ENCODE results near the gene ZBTB20. TPM values are rescaled to one million over a fixed set of nuclear protein-coding genes. Genes with fewer than 3 reads are reported as not detected.

Gene ZBTB20
- total RNA-seq, 1 donor from 2014 or later, result 1.6 TPM

- DNase-seq, result no peak
- H3K27me3 Mint-ChIP-seq, result no peaks in the 10 kb centered on the region
Measured at GRCh38 chr3:114646526-114646925, 500.6 kb downstream of the ZBTB20 start.

GRCh38 chr3:114645392-114645791 lies 501.7 kb downstream of the ZBTB20 start:
- H3K4me3 Mint-ChIP-seq, result no peak overlapping the region
- no peaks in the 10 kb centered on the region for H3K9me3 Mint-ChIP-seq
- H3K27me3 Mint-ChIP-seq, result no peaks in the 10 kb centered on the region

More at GRCh38 chr3:114646526-114646925, 500.6 kb downstream of the ZBTB20 start:
- Mint-ChIP-seq H3K27ac (no peak overlapping the region), H3K36me3 (ENCODE audit: low read depth) (no peaks in the 10 kb centered on the region), H3K4me3 (no peak overlapping the region), H3K4me1 (no peaks in the 10 kb centered on the region), H3K9me3 (no peaks in the 10 kb centered on the region)
- intact Hi-C loops (cut with micrococcal nuclease), result no loop called here

GRCh38 chr3:114644367-114644766 lies 502.7 kb downstream of the ZBTB20 start:
- no peaks in the 10 kb centered on the region for H3K4me1 Mint-ChIP-seq
- H3K36me3 Mint-ChIP-seq (ENCODE audit: low read depth), result no peaks in the 10 kb centered on the region
- H3K4me3 Mint-ChIP-seq, result no peak overlapping the region
- intact Hi-C loops (cut with micrococcal nuclease), result no loop called here
- no peaks in the 10 kb centered on the region for H3K27me3 Mint-ChIP-seq
- no peak overlapping the region for H3K27ac Mint-ChIP-seq
- no peaks in the 10 kb centered on the region for H3K9me3 Mint-ChIP-seq
- no peak for DNase-seq

More at GRCh38 chr3:114645392-114645791, 501.7 kb downstream of the ZBTB20 start:
- no peaks in the 10 kb centered on the region for H3K4me1 Mint-ChIP-seq
- no peak overlapping the region for H3K27ac Mint-ChIP-seq
- no peaks in the 10 kb centered on the region for H3K36me3 Mint-ChIP-seq (ENCODE audit: low read depth)
- intact Hi-C loops (cut with micrococcal nuclease), result no loop called here
- DNase-seq, result no peak

GRCh38 chr3:114642951-114643741 lies 503.9 kb downstream of the ZBTB20 start:
- H3K4me3 Mint-ChIP-seq, result no peak overlapping the region
- H3K27me3 Mint-ChIP-seq, result no peaks in the 10 kb centered on the region
- H3K4me1 Mint-ChIP-seq, result no peaks in the 10 kb centered on the region
- intact Hi-C loops (cut with micrococcal nuclease), result no loop called here
- H3K27ac Mint-ChIP-seq, result no peak overlapping the region
- no peaks in the 10 kb centered on the region for H3K36me3 Mint-ChIP-seq (ENCODE audit: low read depth)
- no peaks in the 10 kb centered on the region for H3K9me3 Mint-ChIP-seq
- DNase-seq, result no peak

GRCh38 chr3:114640126-114640525 lies 507.0 kb downstream of the ZBTB20 start:
- peaks cover 8% of the 10 kb centered on the region for H3K9me3 Mint-ChIP-seq
- intact Hi-C loops (cut with micrococcal nuclease), result no loop called here
- H3K36me3 Mint-ChIP-seq (ENCODE audit: low read depth), result no peaks in the 10 kb centered on the region
- DNase-seq, result no peak
- no peaks in the 10 kb centered on the region for H3K4me1 Mint-ChIP-seq
- no peaks in the 10 kb centered on the region for H3K27me3 Mint-ChIP-seq
- H3K27ac Mint-ChIP-seq, result no peak overlapping the region
- no peak overlapping the region for H3K4me3 Mint-ChIP-seq

GRCh38 chr3:114639171-114639570 lies 507.9 kb downstream of the ZBTB20 start:
- no peaks in the 10 kb centered on the region for H3K36me3 Mint-ChIP-seq (ENCODE audit: low read depth)

GRCh38 chr3:114635878-114636277 lies 511.2 kb downstream of the ZBTB20 start:
- no peaks in the 10 kb centered on the region for H3K36me3 Mint-ChIP-seq (ENCODE audit: low read depth)
- H3K9me3 Mint-ChIP-seq, result peaks cover 8% of the 10 kb centered on the region
- no peak for DNase-seq
- intact Hi-C loops (cut with micrococcal nuclease), result no loop called here
- no peaks in the 10 kb centered on the region for H3K4me1 Mint-ChIP-seq
- H3K27ac Mint-ChIP-seq, result no peak overlapping the region
- H3K4me3 Mint-ChIP-seq, result no peak overlapping the region
- H3K27me3 Mint-ChIP-seq, result no peaks in the 10 kb centered on the region

More at GRCh38 chr3:114639171-114639570, 507.9 kb downstream of the ZBTB20 start:
- Mint-ChIP-seq H3K4me3 (no peak overlapping the region), H3K27ac (no peak overlapping the region), H3K27me3 (no peaks in the 10 kb centered on the region), H3K4me1 (no peaks in the 10 kb centered on the region), H3K9me3 (peaks cover 8% of the 10 kb centered on the region)
- intact Hi-C loops (cut with micrococcal nuclease), result no loop called here
- no peak for DNase-seq

- H3K9me3 Mint-ChIP-seq, result peaks cover 8% of the 10 kb centered on the region
- no peaks in the 10 kb centered on the region for H3K27me3 Mint-ChIP-seq
- H3K4me1 Mint-ChIP-seq, result no peaks in the 10 kb centered on the region
- no peak overlapping the region for H3K27ac Mint-ChIP-seq
- no peak overlapping the region for H3K4me3 Mint-ChIP-seq
- no peak for DNase-seq
- intact Hi-C loops (cut with micrococcal nuclease), result no loop called here
- H3K36me3 Mint-ChIP-seq (ENCODE audit: low read depth), result no peaks in the 10 kb centered on the region
Measured at GRCh38 chr3:114634635-114635034, 512.5 kb downstream of the ZBTB20 start.

- Mint-ChIP-seq H3K9me3 (peaks cover 8% of the 10 kb centered on the region), H3K4me1 (no peaks in the 10 kb centered on the region), H3K27ac (peak overlapping the region; percentile 43), H3K36me3 (ENCODE audit: low read depth) (no peaks in the 10 kb centered on the region), H3K4me3 (no peak overlapping the region), H3K27me3 (no peaks in the 10 kb centered on the region)
- intact Hi-C loops (cut with micrococcal nuclease), result no loop called here
- DNase-seq, result no peak
Measured at GRCh38 chr3:114632757-114633424, 514.2 kb downstream of the ZBTB20 start.

GRCh38 chr3:114627770-114628169 lies 519.3 kb downstream of the ZBTB20 start:
- H3K4me1 Mint-ChIP-seq, result no peaks in the 10 kb centered on the region
- no peaks in the 10 kb centered on the region for H3K27me3 Mint-ChIP-seq
- no peaks in the 10 kb centered on the region for H3K9me3 Mint-ChIP-seq
- no peak overlapping the region for H3K27ac Mint-ChIP-seq
- DNase-seq, result no peak
- H3K36me3 Mint-ChIP-seq (ENCODE audit: low read depth), result no peaks in the 10 kb centered on the region
- no peak overlapping the region for H3K4me3 Mint-ChIP-seq
- intact Hi-C loops (cut with micrococcal nuclease), result no loop called here

GRCh38 chr3:114626751-114627150 lies 520.3 kb downstream of the ZBTB20 start:
- Mint-ChIP-seq H3K4me1 (no peaks in the 10 kb centered on the region), H3K27me3 (no peaks in the 10 kb centered on the region), H3K36me3 (ENCODE audit: low read depth) (no peaks in the 10 kb centered on the region), H3K27ac (no peak overlapping the region), H3K9me3 (no peaks in the 10 kb centered on the region), H3K4me3 (no peak overlapping the region)
- DNase-seq, result no peak
- intact Hi-C loops (cut with micrococcal nuclease), result no loop called here

GRCh38 chr3:114624571-114625181 lies 522.4 kb downstream of the ZBTB20 start:
- no peaks in the 10 kb centered on the region for H3K36me3 Mint-ChIP-seq (ENCODE audit: low read depth)

GRCh38 chr3:114624047-114624445 lies 523.0 kb downstream of the ZBTB20 start:
- Mint-ChIP-seq H3K27ac (no peak overlapping the region), H3K9me3 (no peaks in the 10 kb centered on the region), H3K4me1 (no peaks in the 10 kb centered on the region), H3K27me3 (no peaks in the 10 kb centered on the region), H3K4me3 (no peak overlapping the region), H3K36me3 (ENCODE audit: low read depth) (no peaks in the 10 kb centered on the region)
- intact Hi-C loops (cut with micrococcal nuclease), result no loop called here
- DNase-seq, result no peak

More at GRCh38 chr3:114624571-114625181, 522.4 kb downstream of the ZBTB20 start:
- H3K27me3 Mint-ChIP-seq, result no peaks in the 10 kb centered on the region
- no peaks in the 10 kb centered on the region for H3K9me3 Mint-ChIP-seq
- no peaks in the 10 kb centered on the region for H3K4me1 Mint-ChIP-seq
- intact Hi-C loops (cut with micrococcal nuclease), result no loop called here
- no peak overlapping the region for H3K4me3 Mint-ChIP-seq
- DNase-seq, result no peak
- H3K27ac Mint-ChIP-seq, result no peak overlapping the region

- no peak overlapping the region for H3K27ac Mint-ChIP-seq
- no peak for DNase-seq
- intact Hi-C loops (cut with micrococcal nuclease), result no loop called here
- no peaks in the 10 kb centered on the region for H3K36me3 Mint-ChIP-seq (ENCODE audit: low read depth)
- H3K27me3 Mint-ChIP-seq, result no peaks in the 10 kb centered on the region
- no peaks in the 10 kb centered on the region for H3K4me1 Mint-ChIP-seq
- no peak overlapping the region for H3K4me3 Mint-ChIP-seq
- H3K9me3 Mint-ChIP-seq, result no peaks in the 10 kb centered on the region
Measured at GRCh38 chr3:114623420-114624046, 523.6 kb downstream of the ZBTB20 start.
